ENCODE measurements around the gene MTHFD2L.

Gene MTHFD2L

DNA sequence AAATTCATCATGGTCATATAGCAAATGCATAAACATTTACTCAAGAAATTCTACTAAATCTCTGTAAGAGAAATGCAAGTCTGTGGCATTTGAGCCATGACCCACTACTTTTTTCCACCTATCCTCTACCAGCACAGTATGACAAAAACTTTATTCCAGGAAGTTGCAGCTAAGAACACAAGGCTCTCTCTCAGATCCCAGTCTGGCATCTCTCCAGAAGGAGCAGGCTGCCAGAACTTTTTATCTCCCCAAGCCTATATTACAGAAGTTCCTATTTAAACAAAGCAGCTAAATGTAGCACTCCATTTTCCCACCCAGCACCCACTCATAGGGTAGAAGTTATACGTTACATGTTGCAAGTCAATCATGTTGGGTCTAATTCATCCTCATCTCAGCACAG is 101.0 kb downstream of the MTHFD2L start:
- no peak for DNase-seq

DNA sequence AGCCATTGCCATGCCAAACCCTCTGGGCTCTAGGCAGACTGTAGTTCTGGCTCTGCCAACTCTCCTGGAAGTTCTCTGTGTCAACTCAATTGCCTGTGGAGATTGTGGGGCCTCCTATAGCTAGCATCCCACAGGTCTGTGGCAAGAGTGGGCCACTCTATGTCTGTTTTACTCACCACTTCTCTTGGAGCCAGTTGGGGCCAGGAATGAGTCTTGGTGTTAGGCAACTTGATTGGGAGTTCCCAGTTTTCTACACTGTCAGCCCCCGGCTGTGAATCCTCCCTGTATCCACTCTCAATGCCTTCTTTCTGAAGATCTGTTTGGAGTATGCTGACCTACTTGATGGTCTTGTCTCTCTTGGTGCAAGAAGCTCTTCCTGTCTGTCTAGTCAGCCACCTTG is 102.1 kb downstream of the MTHFD2L start:
- DNase-seq: no peak

DNA sequence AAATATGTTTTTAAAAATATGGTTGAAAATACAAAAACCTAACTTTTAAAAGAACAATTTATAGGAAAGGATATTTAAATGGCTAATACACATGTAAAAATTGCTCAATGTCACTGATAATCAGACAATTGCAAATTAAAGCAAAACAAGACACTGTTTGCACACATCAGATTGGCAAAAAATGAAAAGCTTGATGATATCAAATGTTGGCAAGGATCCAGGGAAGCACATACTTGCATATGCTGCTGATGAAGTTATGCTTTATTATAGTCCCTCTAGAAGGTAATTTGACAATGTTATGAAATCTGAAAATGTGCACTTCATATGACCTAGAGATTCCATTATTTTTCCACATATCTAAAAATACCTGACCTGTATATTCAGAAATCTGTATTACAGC is 104.6 kb downstream of the MTHFD2L start:
- no peak for DNase-seq

GRCh38 chr4:74263551-74263950 is 105.6 kb downstream of the MTHFD2L start:
- DNase-seq: no peak

GRCh38 chr4:74266081-74266480 is 108.2 kb downstream of the MTHFD2L start:
- no peak for DNase-seq

DNA sequence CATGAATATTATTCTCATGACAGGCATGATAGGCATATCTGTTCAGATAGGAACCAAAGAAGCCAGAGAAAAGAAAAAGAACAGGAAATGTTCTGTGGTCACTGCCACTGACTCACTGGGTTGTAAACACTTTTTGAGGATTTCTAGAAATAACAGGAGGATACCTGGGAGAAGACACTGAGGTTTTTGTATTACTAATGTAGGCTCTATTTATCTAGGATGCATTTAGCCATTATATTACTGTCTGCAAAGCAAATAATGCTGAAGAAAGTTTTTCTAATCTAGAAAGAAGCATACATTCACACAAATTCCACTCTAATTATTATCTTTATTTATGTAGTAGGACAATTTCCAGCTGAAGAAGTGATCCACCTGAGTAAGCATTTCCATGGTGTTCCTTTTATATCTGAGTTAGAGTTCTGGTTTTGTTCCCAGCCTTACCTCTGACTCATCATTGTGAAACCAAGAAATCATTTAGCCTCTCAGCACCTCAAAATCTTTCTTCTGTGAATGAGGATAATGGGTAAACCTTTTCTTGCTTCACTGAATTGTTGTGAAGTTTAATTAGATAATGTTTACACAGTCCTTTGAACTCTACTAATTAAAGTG is 110.2 kb downstream of the MTHFD2L start:
- peak; percentile 7 for DNase-seq

- DNase-seq: no peak
Measured at GRCh38 chr4:74268643-74269042, 110.7 kb downstream of the MTHFD2L start.

DNA sequence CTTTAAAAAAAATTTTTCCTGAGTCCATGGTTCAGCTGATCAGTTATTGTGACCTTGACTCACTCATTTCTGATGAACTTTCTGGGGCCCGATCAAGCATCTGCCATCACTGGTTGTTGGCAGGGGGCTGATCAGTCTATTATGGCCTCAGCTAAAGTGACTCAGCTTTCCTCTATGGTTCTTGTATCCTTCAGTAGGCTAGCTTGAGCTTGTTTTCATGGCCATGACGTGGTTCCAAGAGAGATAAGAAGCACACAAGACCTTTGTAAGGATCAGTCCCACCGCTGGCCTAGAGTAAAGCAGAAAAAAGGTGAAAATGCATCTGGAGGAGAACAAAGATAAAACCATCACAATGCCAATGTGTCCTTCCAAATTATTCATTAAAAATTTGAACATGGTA is 120.6 kb downstream of the MTHFD2L start:
- no peak for DNase-seq

DNA sequence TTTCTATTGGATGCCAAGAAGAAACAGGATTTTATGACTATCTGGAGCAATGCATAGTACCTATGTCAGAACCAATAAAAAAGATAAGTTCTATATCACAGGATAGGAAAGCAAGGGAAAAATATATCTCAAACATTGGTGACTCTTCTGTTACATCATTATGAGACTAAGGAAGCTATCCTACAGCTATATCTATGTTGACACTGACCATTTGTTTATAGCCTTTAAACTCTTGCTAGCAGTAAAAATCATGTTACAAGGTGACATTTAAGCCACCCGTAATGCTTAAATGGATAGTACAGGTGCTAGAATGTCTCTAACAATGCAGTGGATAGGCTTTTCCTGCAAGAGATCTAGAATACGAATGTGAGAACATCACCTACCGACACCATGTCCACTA is 121.8 kb downstream of the MTHFD2L start:
- DNase-seq: no peak

GRCh38 chr4:74282926-74283325 is 125.0 kb downstream of the MTHFD2L start:
- DNase-seq: no peak

GRCh38 chr4:74283614-74284013 is 125.7 kb downstream of the MTHFD2L start:
- DNase-seq: no peak

DNA sequence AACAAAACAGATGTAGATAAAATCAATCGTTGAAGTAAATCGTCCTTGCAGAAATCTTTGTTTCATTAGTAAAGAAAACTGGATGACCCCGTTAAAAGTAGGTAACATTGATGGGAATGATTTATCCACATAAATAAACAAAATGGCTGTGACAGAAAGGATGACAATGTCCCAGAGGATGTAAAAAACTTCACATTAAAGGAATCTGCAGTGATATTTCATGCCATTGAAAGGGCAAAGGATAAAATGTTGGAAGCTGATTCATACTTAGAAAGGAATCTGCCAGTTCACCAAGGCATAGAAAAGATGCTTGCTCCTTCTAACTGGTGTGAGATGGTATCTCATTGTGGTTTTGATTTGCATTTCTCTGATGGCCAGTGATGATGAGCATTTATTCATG is 126.1 kb downstream of the MTHFD2L start:
- no peak for DNase-seq

DNA sequence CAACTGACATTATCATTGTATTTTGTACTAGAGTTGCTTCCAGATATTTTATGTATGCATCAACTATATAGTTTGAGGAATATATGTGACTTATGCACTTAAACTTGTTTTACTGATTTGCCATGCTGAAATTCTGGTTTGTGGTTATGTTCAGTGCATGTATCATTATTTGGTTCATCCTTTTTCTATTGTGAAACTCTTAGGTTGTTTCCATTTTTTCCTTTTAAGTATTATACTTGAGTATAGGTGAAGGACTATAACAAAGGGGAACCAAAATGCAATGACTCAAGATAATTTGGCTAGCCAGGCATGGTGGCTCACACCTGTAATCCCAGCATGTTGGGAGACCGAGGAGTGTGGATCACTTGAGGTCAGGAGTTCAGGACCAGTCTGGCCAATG is 129.2 kb downstream of the MTHFD2L start:
- no peak for DNase-seq

- DNase-seq: no peak
Measured at GRCh38 chr4:74287791-74288190, 129.9 kb downstream of the MTHFD2L start.

GRCh38 chr4:74291471-74291870 is 133.6 kb downstream of the MTHFD2L start:
- no peak for DNase-seq

DNA sequence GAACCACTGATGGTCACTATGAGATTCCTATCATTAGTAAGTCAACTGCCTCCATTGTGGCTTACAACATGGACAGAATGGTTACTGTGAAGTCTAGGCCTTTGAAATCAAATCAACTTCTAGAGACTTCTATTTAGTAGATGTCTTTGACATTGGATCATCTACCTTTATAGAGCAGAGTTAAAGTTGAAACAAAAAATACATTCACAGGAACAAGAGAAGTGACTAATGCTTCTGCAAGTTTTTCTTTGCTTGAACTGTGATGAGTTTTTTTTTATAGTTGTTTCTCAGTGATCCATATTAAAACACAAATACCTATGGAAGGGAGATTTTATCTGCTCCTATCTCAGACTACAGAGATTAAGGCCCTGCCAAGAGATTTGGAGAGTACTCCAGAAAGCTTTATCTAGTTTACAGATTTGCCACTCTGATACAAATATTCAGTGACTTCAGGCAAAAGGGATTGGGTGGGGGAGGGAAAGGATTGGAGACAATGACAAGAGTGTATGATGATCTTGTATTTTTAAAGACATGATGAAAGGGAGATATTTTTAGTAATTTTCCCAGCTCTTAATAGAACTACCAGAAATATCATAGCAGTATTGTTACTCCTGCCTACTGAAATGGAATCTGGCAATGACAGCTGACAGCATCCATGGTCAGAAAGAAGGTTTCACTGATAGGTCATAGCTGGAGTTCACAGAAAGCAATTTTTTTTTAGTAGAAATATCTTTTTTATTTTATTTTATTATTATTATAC is 134.4 kb downstream of the MTHFD2L start:
- no peak for DNase-seq

- peak; percentile 93 for DNase-seq
Measured at GRCh38 chr4:74293558-74293957, 135.6 kb downstream of the MTHFD2L start.

GRCh38 chr4:74294681-74295080 is 136.8 kb downstream of the MTHFD2L start:
- DNase-seq: no peak

DNA sequence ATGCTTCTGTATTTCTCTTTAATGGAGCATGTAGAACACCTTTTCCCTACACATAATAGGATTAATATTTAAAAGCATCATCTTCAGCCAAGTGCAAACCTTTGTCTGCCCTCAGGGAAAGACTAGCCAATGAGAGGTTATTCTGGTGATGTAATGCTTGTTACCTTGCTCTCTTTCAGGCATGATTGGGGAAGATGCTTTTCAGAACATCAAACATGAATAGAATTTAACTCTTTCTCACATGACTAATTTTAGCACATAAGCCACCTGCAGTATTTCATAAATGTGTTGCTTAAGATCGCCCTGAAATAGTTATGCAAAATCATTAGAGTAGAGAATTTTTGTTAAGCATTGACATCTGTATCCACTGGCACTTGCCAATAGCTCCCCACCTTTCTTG is 139.6 kb downstream of the MTHFD2L start:
- DNase-seq: no peak

- DNase-seq: no peak
Measured at GRCh38 chr4:74304095-74304625, 146.2 kb downstream of the MTHFD2L start.

GRCh38 chr4:74305000-74305399 is 147.1 kb downstream of the MTHFD2L start:
- no peak for DNase-seq

- no peak for DNase-seq
Measured at GRCh38 chr4:74307170-74307569, 149.3 kb downstream of the MTHFD2L start.

DNA sequence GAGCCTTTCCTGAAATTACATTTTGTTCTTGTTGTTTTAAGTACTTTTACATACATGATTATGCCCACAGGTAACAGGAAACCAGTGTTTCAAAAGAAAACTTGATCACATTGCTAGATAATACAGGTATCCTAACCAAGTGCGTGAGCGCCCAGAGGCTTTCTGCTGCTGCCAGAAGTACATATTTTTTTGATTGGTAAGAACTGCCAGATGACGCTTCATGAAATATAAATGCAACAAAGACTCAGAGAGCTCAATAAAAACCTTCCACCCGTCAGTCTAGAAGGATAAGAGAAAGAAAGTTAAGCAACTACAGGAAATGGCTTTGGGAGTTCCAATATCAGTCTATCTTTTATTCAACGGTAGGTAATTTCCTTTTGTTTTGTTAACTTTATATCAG is 150.3 kb downstream of the MTHFD2L start, which contains the start of gene EPGN:
EPGN (plus strand) TSS at position 256 of the 400 bp plus-strand sequence; CDS start at position 320, 64 bp downstream.
- DNase-seq: no peak

- DNase-seq: no peak
Measured at GRCh38 chr4:74309223-74309622, 151.3 kb downstream of the MTHFD2L start.

Measured in DMS79 (cell line).